ENCODE data around the gene ALAS1.

The ALAS1 gene

GRCh38 chr3:52253314-52254304, 55.6 kb downstream of the ALAS1 start:
- DNase-seq, result peak in 5 of 14 donors; percentile 34 to 54 (median 38)

GRCh38 chr3:52254608-52255007, 56.6 kb downstream of the ALAS1 start:
- no peak for DNase-seq

DNA sequence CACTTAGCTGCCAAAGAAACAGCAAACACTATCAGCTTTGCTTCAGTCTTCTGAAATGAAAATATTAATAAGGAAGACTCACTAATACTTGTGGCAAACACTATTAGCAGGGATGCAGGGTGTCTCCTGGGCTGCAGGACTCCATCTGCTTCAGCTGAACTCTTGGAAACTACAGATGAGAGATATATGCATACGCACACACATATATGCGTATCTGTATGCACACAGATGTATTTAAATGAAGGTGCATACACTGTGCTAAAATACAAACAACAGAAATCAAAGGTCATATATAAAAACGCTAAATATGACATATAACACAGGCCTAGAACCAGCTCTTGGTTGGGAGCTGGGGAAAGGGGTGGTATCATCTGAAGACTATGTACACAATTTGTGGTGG, 58.2 kb downstream of the ALAS1 start:
- no peak for DNase-seq

DNA sequence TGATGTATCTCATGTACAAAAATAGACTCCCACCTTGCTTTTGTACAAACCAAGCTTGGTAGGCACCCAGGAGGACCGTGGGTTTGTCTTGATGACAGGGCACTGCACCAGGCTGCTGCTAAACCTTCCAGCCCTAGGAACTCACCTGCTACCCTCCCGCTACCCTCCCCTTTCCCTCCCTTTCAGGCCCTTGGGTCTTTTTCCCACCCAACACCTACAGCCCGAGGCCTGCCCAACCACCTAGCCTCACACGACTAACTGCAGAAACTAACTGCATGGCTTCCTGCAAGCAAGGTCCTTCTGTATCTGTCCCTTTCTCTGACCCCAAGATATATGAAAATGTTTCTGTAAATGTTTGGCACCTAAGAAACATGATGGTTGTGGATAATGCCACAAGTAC, 58.7 kb downstream of the ALAS1 start:
- DNase-seq, result no peak

- no peak for DNase-seq
These were observed 60.0 kb downstream of the ALAS1 start for GRCh38 chr3:52257911-52258310.

DNA sequence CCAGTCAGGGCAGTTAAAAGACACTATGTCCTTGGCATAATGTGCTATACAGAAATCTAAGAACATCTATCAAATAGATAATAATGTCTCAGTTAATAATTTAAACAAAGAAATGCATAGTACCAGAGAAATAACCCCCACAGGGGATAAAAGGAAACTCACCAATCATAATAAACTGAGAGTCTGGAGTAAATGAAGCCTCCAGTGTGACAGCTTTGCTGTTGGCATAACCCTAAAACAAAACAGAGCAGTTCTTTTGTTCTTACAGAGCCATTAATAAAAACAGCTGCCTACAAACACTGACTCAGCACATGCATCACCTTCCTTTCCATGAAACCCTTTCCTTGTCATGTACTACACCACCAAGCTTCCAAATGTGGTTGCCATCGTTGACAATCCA, 61.1 kb downstream of the ALAS1 start:
- DNase-seq, result no peak

- no peak for DNase-seq
These were observed 61.5 kb downstream of the ALAS1 start for GRCh38 chr3:52259448-52259847.

DNA sequence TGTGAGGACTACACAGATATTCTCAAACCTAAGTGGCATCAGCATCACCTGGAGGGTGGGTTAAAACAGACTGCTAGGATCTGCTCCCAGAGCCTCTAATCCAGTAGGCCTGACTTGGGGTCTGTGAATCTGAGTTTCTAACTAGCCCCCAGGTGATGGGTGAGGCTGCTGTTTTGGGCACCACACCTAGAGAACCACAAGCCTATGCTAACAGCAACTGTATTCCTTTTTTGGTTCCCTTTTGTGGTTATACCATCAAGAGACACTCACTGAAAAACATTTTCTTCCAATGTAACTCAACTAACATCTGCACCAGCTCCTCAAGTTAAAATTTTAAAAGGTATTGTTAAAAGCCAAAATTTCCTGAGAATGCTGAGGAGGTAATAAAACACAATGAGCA, 64.5 kb downstream of the ALAS1 start:
- no peak for DNase-seq

Data from C1 segment of cervical spinal cord (tissue), 14 donors.